IMR-90 (cell line): ENCODE measurements around the gene RHBDF1. TPM values are rescaled to one million over a fixed set of nuclear protein-coding genes. Genes with fewer than 3 reads are reported as not detected.

Source experiments
- ATAC-seq: fragments of 200-7000 bp; cut with Tn5 transposase; 2 replicates; pipeline ENCODE4 v1.9.1; 2020; ENCODE audit warnings: low read depth, mild to moderate bottlenecking, moderate library complexity
- BruUV-seq: library from RNA; stranded (reverse); fragments of 400-500 nt; replicated peaks from 2 replicates; lab custom pipeline; 2021; lab: Mats Ljungman, UMichigan
- CTCF ChIA-PET: fragments of 300-600 bp; formaldehyde crosslinking; extraction: SDS; loops from one replicate; lab custom pipeline; 2021; ENCODE audit warnings: antibody characterized with exemption; lab: Yijun Ruan, JAX
- POLR2A ChIA-PET: fragments of 300-600 bp; sonication (Branson Sonifier 250); formaldehyde crosslinking; loops from one replicate; lab custom pipeline; 2022; ENCODE audit warnings: antibody characterized with exemption; ENCODE audit not compliant: unreplicated experiment; lab: Charles Lee
- DNase-seq: peaks from one replicate; pipeline ENCODE4 v3.0.0; 2013
- H2AFZ ChIP-seq: replicated peaks from 2 replicates; pipeline ENCODE3; 2013; ENCODE audit warnings: low read length, mild to moderate bottlenecking; ENCODE audit not compliant: poor library complexity
- H2AK5ac ChIP-seq: 2 replicates; pipeline ENCODE4 v1.6.1; 2013; ENCODE audit warnings: low read depth, low read length, inconsistent platforms
- H2AK9ac ChIP-seq: replicated peaks from 2 replicates; pipeline ENCODE3; 2013; ENCODE audit warnings: mild to moderate bottlenecking, low read depth, low read length, moderate library complexity; ENCODE audit not compliant: poor library complexity
- H2BK120ac ChIP-seq: 2 replicates; pipeline ENCODE4 v1.6.1; 2013; ENCODE audit warnings: low read depth, low read length, inconsistent platforms
- H2BK15ac ChIP-seq: 3 replicates; pipeline ENCODE4 v1.6.1; 2013; ENCODE audit warnings: low read depth, low read length, inconsistent platforms
- H2BK20ac ChIP-seq: 2 replicates; pipeline ENCODE4 v1.6.1; 2013; ENCODE audit warnings: low read depth, mild to moderate bottlenecking, inconsistent platforms, low read length, moderate library complexity
- H2BK5ac ChIP-seq: 2 replicates; pipeline ENCODE4 v1.6.1; 2013; ENCODE audit warnings: mild to moderate bottlenecking, low read depth, low read length, inconsistent platforms; ENCODE audit not compliant: poor library complexity, severe bottlenecking
- H3K14ac ChIP-seq: replicated peaks from 2 replicates; pipeline ENCODE4 v1.6.1; 2013; ENCODE audit warnings: low read depth, low read length, inconsistent platforms
- H3K18ac ChIP-seq: 2 replicates; pipeline ENCODE4 v1.6.1; 2013; ENCODE audit warnings: low read depth, low read length, control low read depth
- H3K23ac ChIP-seq: 2 replicates; pipeline ENCODE4 v1.6.1; 2013; ENCODE audit warnings: low read depth, low read length, inconsistent platforms
- H3K27ac ChIP-seq: 2 replicates; pipeline ENCODE4 v1.5.1; 2013; ENCODE audit warnings: mild to moderate bottlenecking, control low read depth, low read length; ENCODE audit not compliant: insufficient read depth
- H3K27me3 ChIP-seq: 2 replicates; pipeline ENCODE4 v1.6.1; 2013; ENCODE audit warnings: low read length; ENCODE audit not compliant: control insufficient read depth, insufficient read depth
- H3K36me3 ChIP-seq: 2 replicates; pipeline ENCODE4 v1.6.1; 2013; ENCODE audit warnings: low read length, mixed read lengths; ENCODE audit not compliant: control insufficient read depth, insufficient read depth
- H3K4ac ChIP-seq: 2 replicates; pipeline ENCODE4 v1.6.1; 2013; ENCODE audit warnings: low read depth, low read length, inconsistent platforms
- H3K4me1 ChIP-seq: 2 replicates; pipeline ENCODE4 v1.6.1; 2013; ENCODE audit warnings: low read length, mixed read lengths; ENCODE audit not compliant: control insufficient read depth, insufficient read depth
- H3K4me2 ChIP-seq: 2 replicates; pipeline ENCODE4 v1.6.1; 2013; ENCODE audit warnings: low read depth, mild to moderate bottlenecking, control low read depth, low read length, moderate library complexity
- H3K4me3 ChIP-seq: 2 replicates; pipeline ENCODE4 v1.5.1; 2013; ENCODE audit warnings: low read depth, mild to moderate bottlenecking, control low read depth, low read length, moderate library complexity; ENCODE audit not compliant: insufficient read depth
- H3K56ac ChIP-seq: 2 replicates; pipeline ENCODE4 v1.6.1; 2013; ENCODE audit warnings: low read length, inconsistent platforms; ENCODE audit not compliant: insufficient read depth; ENCODE audit errors: extremely low read depth
- H3K79me1 ChIP-seq, 2 experiments: 2 replicates each; pipeline ENCODE4 v1.6.1; 2013; ENCODE audit warnings: low read length in 2 of 2, inconsistent platforms in 1 of 2, low read depth in 1 of 2
- H3K9ac ChIP-seq: 2 replicates; pipeline ENCODE4 v1.6.1; 2013; ENCODE audit warnings: low read depth, low read length, control low read depth
- H3K9me1 ChIP-seq: 2 replicates; pipeline ENCODE4 v1.6.1; 2013; ENCODE audit warnings: low read length, inconsistent platforms; ENCODE audit not compliant: insufficient read depth
- H3K9me3 ChIP-seq: 2 replicates; pipeline ENCODE4 v1.6.1; 2013; ENCODE audit warnings: low read length; ENCODE audit not compliant: control insufficient read depth, insufficient read depth
- H4K20me1 ChIP-seq: 2 replicates; pipeline ENCODE4 v1.6.1; 2013; ENCODE audit warnings: low read length, inconsistent platforms; ENCODE audit not compliant: insufficient read depth
- H4K5ac ChIP-seq: 2 replicates; pipeline ENCODE4 v1.6.1; 2013; ENCODE audit warnings: mild to moderate bottlenecking, low read depth, low read length, control low read depth
- H4K8ac ChIP-seq, 2 experiments: 2 replicates each; pipeline ENCODE4 v1.6.1; 2013; ENCODE audit warnings: low read depth in 2 of 2, low read length in 2 of 2, control low read depth in 1 of 2, inconsistent platforms in 1 of 2
- H4K91ac ChIP-seq: 2 replicates; pipeline ENCODE4 v1.6.1; 2013; ENCODE audit warnings: low read depth, low read length, inconsistent platforms; ENCODE audit not compliant: insufficient read depth
- BHLHE40 ChIP-seq: fragments of 150-350 bp; IDR thresholded peaks from 2 replicates; pipeline ENCODE4 v1.6.1; 2016; ENCODE audit warnings: mild to moderate bottlenecking, low read depth, low read length
- CEBPB ChIP-seq: IDR thresholded peaks from 2 replicates; pipeline ENCODE4 v1.6.1; 2012; ENCODE audit warnings: low read depth, low read length, improper control_type of control experiment
- CHD1 ChIP-seq: IDR thresholded peaks from 2 replicates; pipeline ENCODE4 v1.6.1; 2012; ENCODE audit warnings: low read depth, low read length, improper control_type of control experiment
- FOS ChIP-seq: fragments of 150-350 bp; IDR thresholded peaks from 2 replicates; pipeline ENCODE4 v1.6.1; 2016; ENCODE audit warnings: low read depth, low read length
- MAFK ChIP-seq: IDR thresholded peaks from 2 replicates; pipeline ENCODE4 v1.6.1; 2012; ENCODE audit warnings: low read depth, low read length, improper control_type of control experiment
- MAZ ChIP-seq: IDR thresholded peaks from 2 replicates; pipeline ENCODE4 v1.6.1; 2012; ENCODE audit warnings: low read depth, mild to moderate bottlenecking, low read length, improper control_type of control experiment, moderate library complexity, borderline replicate concordance
- NFE2L2 ChIP-seq: fragments of 150-350 bp; IDR thresholded peaks from 2 replicates; pipeline ENCODE4 v1.6.1; 2016; ENCODE audit warnings: low read depth, mild to moderate bottlenecking, low read length
- POLR2A ChIP-seq: IDR thresholded peaks from 2 replicates; pipeline ENCODE4 v1.6.1; 2012; ENCODE audit warnings: mild to moderate bottlenecking, low read depth, low read length
- RAD21 ChIP-seq: IDR thresholded peaks from 2 replicates; pipeline ENCODE4 v1.6.1; 2012; ENCODE audit warnings: low read length, improper control_type of control experiment
- RCOR1 ChIP-seq: IDR thresholded peaks from 2 replicates; pipeline ENCODE4 v1.6.1; 2012; ENCODE audit warnings: mild to moderate bottlenecking, low read length, improper control_type of control experiment; ENCODE audit not compliant: insufficient replicate concordance
- RFX5 ChIP-seq: IDR thresholded peaks from 2 replicates; pipeline ENCODE4 v1.8.0; 2012; ENCODE audit warnings: low read depth, mild to moderate bottlenecking, low read length, moderate library complexity
- SMC3 ChIP-seq: fragments of 150-350 bp; IDR thresholded peaks from 2 replicates; pipeline ENCODE4 v1.6.1; 2016; ENCODE audit warnings: low read depth, mild to moderate bottlenecking, antibody characterized with exemption, low read length, moderate library complexity
- WGBS, 2 experiments: methylation state at CpG; one replicate each; pipeline versions ENCODE4 v1.1.5 to v1.1.7; 2013; ENCODE audit warnings: missing lambda C conversion rate in 2 of 2; ENCODE audit not compliant: insufficient read length in 1 of 2; ENCODE audit errors: extremely low coverage in 2 of 2; 5-methylcytosine and 5-hydroxymethylcytosine counted together
- dilution Hi-C: fragments of 300-500 bp; cut with HindIII; formaldehyde crosslinking; loops from one replicate; pipeline ENCODE4 v1.14.3; 2018; ENCODE audit warnings: low sequenced_read_pairs; ENCODE audit not compliant: unreplicated experiment
- in situ Hi-C: fragments of 300-500 bp; cut with MboI; formaldehyde crosslinking; loops from 3 replicates; pipeline ENCODE4 v1.14.3; 2019; ENCODE audit warnings: low sequenced_read_pairs, inconsistent platforms, mixed read lengths
- intact Hi-C: fragments of 100-400 bp; cut with micrococcal nuclease; formaldehyde crosslinking; loops from 2 replicates; pipeline ENCODE4 v1.10.0; 2022
- polyA plus RNA-seq, 3 experiments: library from polyadenylated mRNA; depleted of rRNA; stranded (reverse); fragments of >200 nt; gene quantifications; 2 replicates each; pipeline ENCODE4 v1.2.3, GENCODE V29; 2012; ENCODE audit warnings: low replicate concordance in 1 of 3
- total RNA-seq: library from RNA; depleted of rRNA; stranded (reverse); fragments of >200 nt; gene quantifications from 2 replicates; pipeline ENCODE4 v1.2.3, GENCODE V29; 2012
- TF ChIP-seq, protein P1 (sequence below): conservative IDR thresholded peaks from 2 replicates; pipeline ENCODE4 v1.5.1; 2012; ENCODE audit warnings: mild to moderate bottlenecking, low read depth, low read length, improper control_type of control experiment

Gene RHBDF1
- total and polyA plus RNA-seq, 2 of the 4 experiments (the other 2 are of a cell fraction), result 13.8 to 86.6 TPM

DNA sequence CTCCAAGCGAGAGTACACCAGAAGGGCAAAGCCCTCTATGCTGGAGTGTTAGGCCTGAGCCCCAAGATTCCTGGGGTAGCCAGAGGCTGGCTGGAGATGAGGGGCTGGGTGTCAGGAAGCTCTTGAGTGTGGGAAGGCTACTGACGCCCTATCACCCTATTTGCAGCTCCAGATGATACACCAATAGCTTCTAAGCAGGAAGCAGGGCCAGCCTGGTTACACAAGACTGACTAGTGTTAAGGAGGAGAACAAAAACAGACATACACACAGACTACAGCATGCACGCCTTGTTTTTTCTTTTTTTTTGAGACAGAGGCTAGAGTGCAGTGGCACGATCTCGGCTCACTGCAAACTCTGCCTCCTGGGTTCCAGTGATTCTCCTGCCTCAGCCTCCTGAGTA, 34.9 kb downstream of the RHBDF1 start:
- dilution Hi-C loops (no loop called here), in situ Hi-C loops (no loop called here), intact Hi-C loops (no loop called here)
- Histone ChIP-seq H3K23ac (no peak overlapping the region), H3K4ac (no peak overlapping the region), H3K18ac (no peak overlapping the region), H3K9me1 (peaks cover 4% of the 10 kb centered on the region), H3K56ac (no peak overlapping the region), H4K8ac (no peak overlapping the region), H3K79me1 (no peaks in the 10 kb centered on the region), H2BK20ac (no peak overlapping the region), H3K27me3 (no peaks in the 10 kb centered on the region), H4K5ac (no peak overlapping the region), H3K14ac (no peak overlapping the region), H3K36me3 (peaks cover 6% of the 10 kb centered on the region), H2BK15ac (no peak overlapping the region), H3K4me2 (no peak overlapping the region), H2AK9ac (no peak overlapping the region), H4K91ac (no peak overlapping the region), H3K27ac (no peak overlapping the region), H3K9me3 (no peaks in the 10 kb centered on the region), H2AFZ (no peak overlapping the region), H4K20me1 (no peaks in the 10 kb centered on the region), H3K4me3 (no peak overlapping the region), H3K9ac (no peak overlapping the region), H2BK120ac (no peak overlapping the region), H2BK5ac (no peak overlapping the region), H3K4me1 (peaks cover 1% of the 10 kb centered on the region; the same call in 1 of the 2 replicates), H2AK5ac (no peak overlapping the region)
- CTCF ChIA-PET, result no interaction called here
- no CpG with 5 or more reads among the region's 5 CpGs for WGBS, 2 experiments
- no peak for TF ChIP-seq FOS
- no peak for TF ChIP-seq RCOR1
- no peak for TF ChIP-seq BHLHE40
- TF ChIP-seq MAZ, result no peak
- TF ChIP-seq CHD1, result no peak
- no peak for TF ChIP-seq NFE2L2
- TF ChIP-seq, protein P1, sequence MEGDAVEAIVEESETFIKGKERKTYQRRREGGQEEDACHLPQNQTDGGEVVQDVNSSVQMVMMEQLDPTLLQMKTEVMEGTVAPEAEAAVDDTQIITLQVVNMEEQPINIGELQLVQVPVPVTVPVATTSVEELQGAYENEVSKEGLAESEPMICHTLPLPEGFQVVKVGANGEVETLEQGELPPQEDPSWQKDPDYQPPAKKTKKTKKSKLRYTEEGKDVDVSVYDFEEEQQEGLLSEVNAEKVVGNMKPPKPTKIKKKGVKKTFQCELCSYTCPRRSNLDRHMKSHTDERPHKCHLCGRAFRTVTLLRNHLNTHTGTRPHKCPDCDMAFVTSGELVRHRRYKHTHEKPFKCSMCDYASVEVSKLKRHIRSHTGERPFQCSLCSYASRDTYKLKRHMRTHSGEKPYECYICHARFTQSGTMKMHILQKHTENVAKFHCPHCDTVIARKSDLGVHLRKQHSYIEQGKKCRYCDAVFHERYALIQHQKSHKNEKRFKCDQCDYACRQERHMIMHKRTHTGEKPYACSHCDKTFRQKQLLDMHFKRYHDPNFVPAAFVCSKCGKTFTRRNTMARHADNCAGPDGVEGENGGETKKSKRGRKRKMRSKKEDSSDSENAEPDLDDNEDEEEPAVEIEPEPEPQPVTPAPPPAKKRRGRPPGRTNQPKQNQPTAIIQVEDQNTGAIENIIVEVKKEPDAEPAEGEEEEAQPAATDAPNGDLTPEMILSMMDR, result no peak
- TF ChIP-seq RFX5, result no peak
- TF ChIP-seq MAFK, result no peak
- TF ChIP-seq SMC3, result no peak
- TF ChIP-seq CEBPB, result no peak
- no peak for TF ChIP-seq RAD21
- no peak for TF ChIP-seq POLR2A
- no peak for ATAC-seq
- DNase-seq, result no peak
- no TSS peak for BruUV-seq
- POLR2A ChIA-PET, result no interaction called here
